ENCODE measurements around the gene FBRSL1. TPM values are rescaled to one million over a fixed set of nuclear protein-coding genes. Genes with fewer than 3 reads are reported as not detected.

The FBRSL1 gene
- total RNA-seq, 4 donors from 2014 or later, result 23.3 to 306 (median 49.7) TPM

GRCh38 chr12:132497514-132498405 lies 7.8 kb downstream of the FBRSL1 start:
- WGBS, 2 donors (ENCODE audit: low coverage in 1 of 2), result 94% methylated on average over 21 of the region's 28 CpGs; no CpG with 5 or more reads in 1 of the 2 donors
- Histone ChIP-seq H3K36me3 (no peaks in the 10 kb centered on the region), H3K4me1 (peaks cover 20 to 65% (median 42%) of the 10 kb centered on the region in 4 donors), H3K27ac (no peak overlapping the region), H3K4me3 (no peak overlapping the region), H3K9me3 (no peaks in the 10 kb centered on the region), H3K27me3 (no peaks in the 10 kb centered on the region)
- TF ChIP-seq POLR2AphosphoS5 (IDR thresholded peaks at IDR 0.05), result no peak
- TF ChIP-seq POLR2A (IDR thresholded peaks at IDR 0.05), result no peak
- no peak for TF ChIP-seq CTCF (IDR thresholded peaks at IDR 0.05)
- TF ChIP-seq EP300 (IDR thresholded peaks at IDR 0.05; ENCODE audit: low read depth), result no peak
- DNase-seq, result no peak
- intact Hi-C loops (cut with DNase I; ENCODE audit: low total_unique reads) (no loop called here), in situ Hi-C loops (cut with MboI; ENCODE audit: low pct_ligation_motif_present in 1 of 4, low pct_unique_long_range_greater_than_20kb in 1 of 4, low sequenced_read_pairs in 3 of 4) (no loop called here)

- H3K4me1 ChIP-seq, result peaks cover 13 to 63% (median 36%) of the 10 kb centered on the region in 4 donors
- no peaks in the 10 kb centered on the region for H3K36me3 ChIP-seq
- no peaks in the 10 kb centered on the region for H3K27me3 ChIP-seq
- no peaks in the 10 kb centered on the region for H3K9me3 ChIP-seq
- intact Hi-C loops (cut with DNase I; ENCODE audit: low total_unique reads), result no loop called here
- 93% methylated on average over 11 of the region's 12 CpGs; no CpG with 5 or more reads in 1 of the 2 donors for WGBS, 2 donors (ENCODE audit: low coverage in 1 of 2)
- no peak for TF ChIP-seq CTCF (IDR thresholded peaks at IDR 0.05)
- no peak for TF ChIP-seq POLR2AphosphoS5 (IDR thresholded peaks at IDR 0.05)
- no peak for TF ChIP-seq POLR2A (IDR thresholded peaks at IDR 0.05)
- no peak for TF ChIP-seq EP300 (IDR thresholded peaks at IDR 0.05; ENCODE audit: low read depth)
- no peak overlapping the region for H3K4me3 ChIP-seq
- in situ Hi-C loops (cut with MboI; ENCODE audit: low pct_ligation_motif_present in 1 of 4, low pct_unique_long_range_greater_than_20kb in 1 of 4, low sequenced_read_pairs in 3 of 4), result no loop called here
- no peak for DNase-seq
- H3K27ac ChIP-seq, result no peak overlapping the region
These were observed 9.0 kb downstream of the FBRSL1 start for GRCh38 chr12:132498931-132499330.

GRCh38 chr12:132500142-132500855 lies 10.3 kb downstream of the FBRSL1 start:
- WGBS, 2 donors (ENCODE audit: low coverage in 1 of 2), result 79% methylated on average over 19 of the region's 19 CpGs; no CpG with 5 or more reads in 1 of the 2 donors
- no peaks in the 10 kb centered on the region for H3K27me3 ChIP-seq
- intact Hi-C loops (cut with DNase I; ENCODE audit: low total_unique reads), result no loop called here
- H3K27ac ChIP-seq, result no peak overlapping the region
- no peak for TF ChIP-seq POLR2AphosphoS5 (IDR thresholded peaks at IDR 0.05)
- TF ChIP-seq POLR2A (IDR thresholded peaks at IDR 0.05), result no peak
- TF ChIP-seq CTCF (IDR thresholded peaks at IDR 0.05), result no peak
- TF ChIP-seq EP300 (IDR thresholded peaks at IDR 0.05; ENCODE audit: low read depth), result no peak
- no peaks in the 10 kb centered on the region for H3K9me3 ChIP-seq
- in situ Hi-C loops (cut with MboI; ENCODE audit: low pct_ligation_motif_present in 1 of 4, low pct_unique_long_range_greater_than_20kb in 1 of 4, low sequenced_read_pairs in 3 of 4), result loop anchor here in 2 of 4 donors (25.0 kb wide), 1 partner anchor 88 kb away; no protein-coding TSS in a partner anchor
- peaks cover 17 to 63% (median 40%) of the 10 kb centered on the region in 4 donors for H3K4me1 ChIP-seq
- DNase-seq, result no peak
- H3K36me3 ChIP-seq, result no peaks in the 10 kb centered on the region
- H3K4me3 ChIP-seq, result no peak overlapping the region

- WGBS, 2 donors (ENCODE audit: low coverage in 1 of 2), result 87% methylated on average over 9 of the region's 9 CpGs; no CpG with 5 or more reads in 1 of the 2 donors
- in situ Hi-C loops (cut with MboI; ENCODE audit: low pct_ligation_motif_present in 1 of 4, low pct_unique_long_range_greater_than_20kb in 1 of 4, low sequenced_read_pairs in 3 of 4) (loop anchor here in 2 of 4 donors (25.0 kb wide), 1 partner anchor 89 kb away; no protein-coding TSS in a partner anchor), intact Hi-C loops (cut with DNase I; ENCODE audit: low total_unique reads) (no loop called here)
- no peak overlapping the region for H3K4me3 ChIP-seq
- H3K9me3 ChIP-seq, result no peaks in the 10 kb centered on the region
- no peak for DNase-seq
- no peaks in the 10 kb centered on the region for H3K27me3 ChIP-seq
- no peaks in the 10 kb centered on the region for H3K36me3 ChIP-seq
- peaks cover 18 to 69% (median 42%) of the 10 kb centered on the region in 4 donors for H3K4me1 ChIP-seq
- TF ChIP-seq POLR2AphosphoS5 (IDR thresholded peaks at IDR 0.05), result no peak
- TF ChIP-seq CTCF (IDR thresholded peaks at IDR 0.05), result no peak
- TF ChIP-seq EP300 (IDR thresholded peaks at IDR 0.05; ENCODE audit: low read depth), result no peak
- TF ChIP-seq POLR2A (IDR thresholded peaks at IDR 0.05), result no peak
- no peak overlapping the region for H3K27ac ChIP-seq
These were observed 10.9 kb downstream of the FBRSL1 start for GRCh38 chr12:132500856-132501180.

Data from transverse colon (tissue), 4 donors.